Endothelial cell (in vitro differentiated cells): ENCODE data around the gene MACROD2. TPM values are rescaled to one million over a fixed set of nuclear protein-coding genes. Genes with fewer than 3 reads are reported as not detected.

Experiments used
- DNase-seq: peaks from one replicate; pipeline ENCODE4 v3.0.0; 2021; ENCODE audit warnings: low spot score
- H3K27ac Mint-ChIP-seq: one replicate; pipeline ENCODE4 v1.8.0; 2021; ENCODE audit warnings: mixed read lengths, inconsistent platforms; ENCODE audit not compliant: unreplicated experiment
- H3K27me3 Mint-ChIP-seq: one replicate; pipeline ENCODE4 v1.8.0; 2021; ENCODE audit warnings: mild to moderate bottlenecking, moderate library complexity, mixed read lengths, inconsistent platforms; ENCODE audit not compliant: unreplicated experiment
- H3K36me3 Mint-ChIP-seq: one replicate; pipeline ENCODE4 v1.8.0; 2021; ENCODE audit warnings: mild to moderate bottlenecking, low read depth, mixed read lengths, inconsistent platforms; ENCODE audit not compliant: unreplicated experiment
- H3K4me1 Mint-ChIP-seq: one replicate; pipeline ENCODE4 v1.8.0; 2021; ENCODE audit warnings: mild to moderate bottlenecking, mixed read lengths, inconsistent platforms; ENCODE audit not compliant: unreplicated experiment
- H3K4me3 Mint-ChIP-seq: one replicate; pipeline ENCODE4 v1.8.0; 2021; ENCODE audit warnings: mild to moderate bottlenecking, mixed read lengths, inconsistent platforms; ENCODE audit not compliant: unreplicated experiment
- H3K9me3 Mint-ChIP-seq: one replicate; pipeline ENCODE4 v1.8.0; 2021; ENCODE audit warnings: mixed read lengths, inconsistent platforms; ENCODE audit not compliant: unreplicated experiment
- total RNA-seq: library from RNA; stranded (reverse); fragmentation: NEBNext Ultra II Directional; extraction: Animal tissue kit (Norgen Biotek cat#: 25700); gene quantifications from one replicate; pipeline ENCODE4 v1.2.1, GENCODE V29; 2021; ENCODE audit not compliant: unreplicated experiment
- TF ChIP-seq, protein P1 (sequence below): fragments of 200-600 bp; sonication (generic); IDR thresholded peaks from one replicate; pipeline ENCODE4 v1.5.0; 2021; ENCODE audit warnings: antibody characterized with exemption; ENCODE audit not compliant: unreplicated experiment

The MACROD2 gene
- total RNA-seq, 1 donor from 2014 or later = 6.4 TPM

DNA sequence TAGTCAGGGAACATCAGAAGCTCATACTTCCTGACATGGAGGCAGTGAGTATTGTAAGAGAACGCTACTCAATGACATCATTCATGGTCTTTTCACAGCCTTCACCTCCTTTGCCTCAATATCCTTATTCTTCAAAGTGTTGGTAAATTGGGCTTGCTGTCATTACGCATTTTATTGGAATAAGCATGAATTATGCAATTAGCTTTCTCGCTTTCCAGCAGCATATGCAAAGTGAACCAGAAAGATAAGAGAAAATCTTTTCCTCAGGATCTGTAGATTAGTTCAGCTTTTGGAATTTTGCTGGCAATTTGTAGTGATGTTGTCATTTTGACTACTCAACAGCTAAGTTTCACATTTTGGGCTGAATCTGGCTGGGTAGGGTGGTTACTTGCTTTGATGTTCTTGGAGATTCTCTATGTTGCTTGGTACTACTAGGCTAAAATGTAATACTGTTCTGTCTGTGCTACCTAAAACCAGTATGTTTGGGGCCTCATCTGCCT lies 1565.8 kb downstream of the MACROD2 start:
- Mint-ChIP-seq H3K36me3 (no peaks in the 10 kb centered on the region), H3K9me3 (no peaks in the 10 kb centered on the region), H3K4me3 (no peak overlapping the region), H3K27me3 (no peaks in the 10 kb centered on the region), H3K4me1 (no peaks in the 10 kb centered on the region), H3K27ac (no peak overlapping the region)
- TF ChIP-seq, protein P1, sequence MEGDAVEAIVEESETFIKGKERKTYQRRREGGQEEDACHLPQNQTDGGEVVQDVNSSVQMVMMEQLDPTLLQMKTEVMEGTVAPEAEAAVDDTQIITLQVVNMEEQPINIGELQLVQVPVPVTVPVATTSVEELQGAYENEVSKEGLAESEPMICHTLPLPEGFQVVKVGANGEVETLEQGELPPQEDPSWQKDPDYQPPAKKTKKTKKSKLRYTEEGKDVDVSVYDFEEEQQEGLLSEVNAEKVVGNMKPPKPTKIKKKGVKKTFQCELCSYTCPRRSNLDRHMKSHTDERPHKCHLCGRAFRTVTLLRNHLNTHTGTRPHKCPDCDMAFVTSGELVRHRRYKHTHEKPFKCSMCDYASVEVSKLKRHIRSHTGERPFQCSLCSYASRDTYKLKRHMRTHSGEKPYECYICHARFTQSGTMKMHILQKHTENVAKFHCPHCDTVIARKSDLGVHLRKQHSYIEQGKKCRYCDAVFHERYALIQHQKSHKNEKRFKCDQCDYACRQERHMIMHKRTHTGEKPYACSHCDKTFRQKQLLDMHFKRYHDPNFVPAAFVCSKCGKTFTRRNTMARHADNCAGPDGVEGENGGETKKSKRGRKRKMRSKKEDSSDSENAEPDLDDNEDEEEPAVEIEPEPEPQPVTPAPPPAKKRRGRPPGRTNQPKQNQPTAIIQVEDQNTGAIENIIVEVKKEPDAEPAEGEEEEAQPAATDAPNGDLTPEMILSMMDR = no peak
- DNase-seq = no peak

DNA sequence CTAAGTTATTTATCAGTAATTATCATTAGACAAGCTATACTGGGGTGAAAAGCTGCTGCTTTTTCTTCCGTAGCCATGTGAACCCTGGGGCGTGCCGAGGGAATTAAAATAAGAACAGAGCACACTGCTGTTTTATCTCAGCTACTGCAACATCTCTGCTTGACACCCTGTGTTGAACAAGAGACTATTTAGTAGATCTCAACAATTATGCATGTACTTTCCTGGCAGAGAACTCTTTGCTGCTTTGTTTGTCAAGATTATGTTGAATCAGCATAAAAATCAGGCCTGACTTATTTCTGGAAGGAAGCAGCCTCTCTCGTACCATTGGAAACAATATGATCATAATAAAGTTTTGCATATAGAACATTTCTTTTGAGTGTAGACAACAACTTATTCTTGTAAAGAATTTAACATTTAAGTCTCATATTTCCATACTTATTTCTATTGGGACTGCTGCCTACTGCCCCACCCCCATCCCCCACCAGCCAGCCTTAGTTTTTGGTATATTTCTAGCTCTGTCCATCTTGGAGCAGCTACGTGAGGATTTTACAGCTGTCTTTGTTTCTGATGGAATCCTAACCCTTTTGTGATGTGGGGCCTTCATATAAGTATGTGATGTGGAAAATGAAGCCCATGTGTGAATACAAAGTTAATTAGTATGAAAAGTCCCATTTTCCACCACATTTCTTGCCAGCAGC lies 1566.5 kb downstream of the MACROD2 start:
- H3K4me3 Mint-ChIP-seq = no peak overlapping the region
- no peak for DNase-seq
- H3K36me3 Mint-ChIP-seq = no peaks in the 10 kb centered on the region
- TF ChIP-seq, protein P1 = no peak
- H3K9me3 Mint-ChIP-seq = no peaks in the 10 kb centered on the region
- H3K27ac Mint-ChIP-seq = no peak overlapping the region
- H3K4me1 Mint-ChIP-seq = no peaks in the 10 kb centered on the region
- no peaks in the 10 kb centered on the region for H3K27me3 Mint-ChIP-seq

DNA sequence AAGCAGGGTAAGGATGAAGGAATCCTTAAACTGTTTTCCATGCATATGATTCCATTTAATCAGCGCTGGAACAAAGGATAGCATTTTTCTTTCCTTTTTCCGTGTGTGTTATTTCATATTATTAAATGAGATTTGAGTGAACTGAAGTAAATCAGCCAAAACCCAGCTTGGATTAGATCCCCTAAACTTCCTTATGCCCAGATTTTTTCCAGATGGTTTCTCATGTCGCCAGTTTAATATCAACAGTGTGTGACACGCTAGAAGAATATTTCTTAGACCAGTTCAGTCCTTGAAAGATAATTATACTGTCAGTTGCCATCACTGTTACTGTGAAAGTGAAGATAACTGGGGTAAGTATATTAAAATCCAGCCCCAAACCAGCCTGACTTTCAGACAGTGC lies 1568.5 kb downstream of the MACROD2 start:
- no peaks in the 10 kb centered on the region for H3K9me3 Mint-ChIP-seq
- H3K36me3 Mint-ChIP-seq = no peaks in the 10 kb centered on the region
- no peak overlapping the region for H3K27ac Mint-ChIP-seq

DNA sequence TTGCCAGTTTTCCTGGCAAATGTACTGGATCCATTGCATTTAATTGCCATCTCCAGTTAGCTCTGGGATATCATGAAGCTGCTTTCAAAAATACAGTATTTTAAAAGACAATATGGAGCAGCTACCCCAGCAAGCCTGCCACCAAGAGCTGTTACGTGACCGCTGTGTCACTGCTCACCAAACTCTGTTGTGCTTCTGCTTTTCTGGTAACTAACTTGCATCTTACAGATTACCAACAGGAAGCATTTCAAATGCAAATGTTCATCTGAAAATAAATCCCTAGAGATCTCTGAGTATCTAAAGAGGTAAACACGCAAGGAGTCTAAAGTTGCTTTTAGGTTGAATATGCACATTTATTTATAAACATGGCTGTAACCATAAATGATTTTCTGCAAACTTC lies 1569.7 kb downstream of the MACROD2 start:
- H3K27ac Mint-ChIP-seq = no peak overlapping the region
- H3K27me3 Mint-ChIP-seq = peaks cover 1% of the 10 kb centered on the region
- H3K4me1 Mint-ChIP-seq = no peaks in the 10 kb centered on the region
- TF ChIP-seq, protein P1 = no peak
- H3K4me3 Mint-ChIP-seq = no peak overlapping the region
- no peaks in the 10 kb centered on the region for H3K36me3 Mint-ChIP-seq
- no peaks in the 10 kb centered on the region for H3K9me3 Mint-ChIP-seq
- no peak for DNase-seq

More for the DNA sequence above, 1568.5 kb downstream of the MACROD2 start:
- Mint-ChIP-seq H3K27me3 (peaks cover 1% of the 10 kb centered on the region), H3K4me1 (no peaks in the 10 kb centered on the region), H3K4me3 (no peak overlapping the region)
- DNase-seq = no peak
- TF ChIP-seq, protein P1 = no peak

DNA sequence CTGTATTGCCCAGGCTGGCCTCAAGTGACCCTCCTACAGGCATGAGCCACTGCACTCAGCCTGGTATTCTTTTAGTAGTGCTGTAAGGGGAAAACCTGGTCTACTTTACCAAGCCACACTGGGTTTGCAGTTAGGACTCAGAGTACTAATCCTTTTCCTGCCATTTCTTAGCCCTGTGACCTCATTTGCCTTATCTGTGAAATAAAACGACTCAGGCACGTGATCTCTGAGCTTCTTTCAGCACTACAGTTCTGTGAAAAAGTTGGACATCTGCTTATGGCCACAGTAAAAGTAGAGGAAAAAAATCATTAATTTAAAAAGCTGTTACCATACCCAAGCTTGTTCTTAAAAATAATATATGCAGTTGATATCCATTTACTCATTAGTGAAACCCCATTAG lies 1570.5 kb downstream of the MACROD2 start:
- TF ChIP-seq, protein P1 = no peak
- Mint-ChIP-seq H3K36me3 (no peaks in the 10 kb centered on the region), H3K27ac (no peak overlapping the region), H3K27me3 (peaks cover 1% of the 10 kb centered on the region), H3K9me3 (no peaks in the 10 kb centered on the region), H3K4me1 (no peaks in the 10 kb centered on the region), H3K4me3 (no peak overlapping the region)
- no peak for DNase-seq
